ENCODE results near the gene CTSA.

- TF ChIP-seq POLR3G (IDR thresholded peaks at IDR 0.05; ENCODE audit: extremely low read depth, insufficient read length, insufficient replicate concordance): no peak
- TF ChIP-seq ZNF121 (CRISPR knock-in tag; conservative IDR thresholded peaks at IDR 0.05): no peak
- TF ChIP-seq GTF3C2 (IDR thresholded peaks at IDR 0.05; ENCODE audit: borderline replicate concordance, extremely low read depth, insufficient read length): no peak
- TF ChIP-seq POLR2AphosphoS5 (IDR thresholded peaks at IDR 0.05; ENCODE audit: control insufficient read depth, insufficient read depth, low read depth, low read length): no peak
- no peak for TF ChIP-seq CLOCK (CRISPR knock-in tag; IDR thresholded peaks at IDR 0.05; ENCODE audit: borderline replicate concordance)
- TF ChIP-seq FUS (optimal IDR thresholded peaks at IDR 0.05; ENCODE audit: low read depth, low read length): no peak
- no peak for TF ChIP-seq RAD21 (CRISPR knock-in tag; conservative IDR thresholded peaks at IDR 0.05 in 1 of 2, IDR thresholded peaks at IDR 0.05 in 1 of 2)
- TF ChIP-seq GABPB2 (CRISPR knock-in tag; conservative IDR thresholded peaks at IDR 0.05): no peak
- TF ChIP-seq EWSR1 (IDR thresholded peaks at IDR 0.05; ENCODE audit: borderline replicate concordance, low read depth, partially characterized antibody): no peak
- no peak for TF ChIP-seq CTCF (IDR thresholded peaks at IDR 0.05 in 2 of 3, conservative IDR thresholded peaks at IDR 0.05 in 1 of 3; ENCODE audit: insufficient read depth in 2 of 3, low read depth in 1 of 3, low read length in 3 of 3)
- no peak for TF ChIP-seq THRB (CRISPR knock-in tag; conservative IDR thresholded peaks at IDR 0.05)
- no peak for TF ChIP-seq SIN3A (IDR thresholded peaks at IDR 0.05; ENCODE audit: borderline replicate concordance in 2 of 2, control insufficient read depth in 1 of 2, low read depth in 2 of 2, low read length in 2 of 2)
- TF ChIP-seq HINFP (tag; conservative IDR thresholded peaks at IDR 0.05; ENCODE audit: low read depth): no peak
- no peak for TF ChIP-seq POLR2A (conservative IDR thresholded peaks at IDR 0.05)
Observed at GRCh38 chr20:45907219-45907948, 16.2 kb downstream of the CTSA start.

All from K562 (cell line).